Caco-2 (cell line): ENCODE measurements around the gene ACIN1. TPM values are rescaled to one million over a fixed set of nuclear protein-coding genes. Genes with fewer than 3 reads are reported as not detected.

Experiments used
- BruUV-seq: library from RNA; stranded (reverse); fragments of 400-500 nt; replicated peaks from 2 replicates; lab custom pipeline; 2021; lab: Mats Ljungman, UMichigan
- CTCF ChIA-PET: fragments of 300-600 bp; sonication (Branson Sonifier 250); formaldehyde crosslinking; loops from one replicate; lab custom pipeline; 2022; ENCODE audit warnings: antibody characterized with exemption; lab: Charles Lee
- POLR2A ChIA-PET: fragments of 300-600 bp; sonication (Branson Sonifier 250); formaldehyde crosslinking; loops from one replicate; lab custom pipeline; 2022; ENCODE audit warnings: antibody characterized with exemption; lab: Charles Lee
- DNase-seq, 2 experiments: peaks; one replicate each; pipeline versions ENCODE4 v3.0.0 to v3.0.0-alpha.2; 2020 to 2022
- H3K27me3 ChIP-seq: replicated peaks from 2 replicates; pipeline ENCODE4 v1.6.0; 2011; ENCODE audit warnings: low read length; ENCODE audit not compliant: control insufficient read depth, insufficient read depth
- H3K36me3 ChIP-seq: 2 replicates; pipeline ENCODE4 v1.5.1; 2011; ENCODE audit warnings: low read length; ENCODE audit not compliant: control insufficient read depth, insufficient read depth
- H3K4me1 ChIP-seq: fragments of 250-450 bp; sonication (Bioruptor Pico); 2 replicates; pipeline ENCODE4 v1.5.1; 2020; ENCODE audit warnings: mild to moderate bottlenecking
- H3K4me3 ChIP-seq: 2 replicates; pipeline ENCODE4 v1.5.1; 2011; ENCODE audit warnings: low read depth, mild to moderate bottlenecking, control low read depth, low read length
- H3K9me3 ChIP-seq: fragments of 250-450 bp; sonication (Bioruptor Pico); 2 replicates; pipeline ENCODE4 v1.5.1; 2020; ENCODE audit warnings: mild to moderate bottlenecking, moderate library complexity
- H3K27ac Mint-ChIP-seq: one replicate; pipeline ENCODE4 v1.8.0; 2022; ENCODE audit warnings: mixed read lengths; ENCODE audit not compliant: unreplicated experiment
- H3K27me3 Mint-ChIP-seq: one replicate; pipeline ENCODE4 v1.8.0; 2022; ENCODE audit warnings: mixed read lengths; ENCODE audit not compliant: insufficient read depth, unreplicated experiment
- H3K36me3 Mint-ChIP-seq: one replicate; pipeline ENCODE4 v1.8.0; 2022; ENCODE audit warnings: mild to moderate bottlenecking, mixed read lengths; ENCODE audit not compliant: insufficient read depth, unreplicated experiment
- H3K4me1 Mint-ChIP-seq: one replicate; pipeline ENCODE4 v1.8.0; 2022; ENCODE audit warnings: low read depth, mixed read lengths; ENCODE audit not compliant: unreplicated experiment
- H3K4me3 Mint-ChIP-seq: one replicate; pipeline ENCODE4 v1.8.0; 2022; ENCODE audit warnings: mild to moderate bottlenecking, moderate library complexity, mixed read lengths; ENCODE audit not compliant: unreplicated experiment
- H3K9me3 Mint-ChIP-seq: one replicate; pipeline ENCODE4 v1.8.0; 2022; ENCODE audit warnings: mixed read lengths; ENCODE audit not compliant: unreplicated experiment
- CTCF ChIP-seq, 2 experiments: fragments of 200-600 bp in 1 of 2; IDR thresholded peaks; 1 replicate in 1 of 2; 2 replicates in 1 of 2; pipeline versions ENCODE4 v1.5.1 to v1.8.0; 2011 to 2022; ENCODE audit warnings: antibody characterized with exemption in 1 of 2, control low read depth in 1 of 2, inconsistent platforms in 1 of 2, low read depth in 1 of 2, low read length in 1 of 2, mild to moderate bottlenecking in 1 of 2, moderate library complexity in 1 of 2; ENCODE audit not compliant: insufficient read depth in 1 of 2, severe bottlenecking in 1 of 2, unreplicated experiment in 1 of 2
- intact Hi-C: fragments of 100-400 bp; cut with micrococcal nuclease; formaldehyde crosslinking; loops from one replicate; pipeline ENCODE4 v1.10.0; 2022; ENCODE audit not compliant: unreplicated experiment
- total RNA-seq: library from RNA; stranded (reverse); gene quantifications from 2 replicates; pipeline ENCODE4 v1.2.3, GENCODE V29; 2022

The ACIN1 gene
- total RNA-seq, 1 experiment from 2014 or later: 193 TPM

- ChIA-PET CTCF (interaction anchor here (0.6 to 1.3 kb wide), 2 partner anchors 25 to 1440 kb away, joined by 3 read pairs; partner anchors contain the start of gene OR10G3), POLR2A (no interaction called here)
- no peaks in the 10 kb centered on the region for H3K27me3 Mint-ChIP-seq
- no peaks in the 10 kb centered on the region for H3K9me3 Mint-ChIP-seq
- H3K4me1 Mint-ChIP-seq: peaks cover 10% of the 10 kb centered on the region
- H3K9me3 ChIP-seq: no peaks in the 10 kb centered on the region
- no peak overlapping the region for H3K4me3 Mint-ChIP-seq
- BruUV-seq: no TSS peak
- DNase-seq: no peak
- H3K4me3 ChIP-seq: no peak overlapping the region
- no peak for TF ChIP-seq CTCF (IDR thresholded peaks at IDR 0.05; ENCODE audit: insufficient read depth in 1 of 2, low read depth in 1 of 2, low read length in 1 of 2, severe bottlenecking in 1 of 2, unreplicated experiment in 1 of 2)
- H3K27me3 ChIP-seq: no peaks in the 10 kb centered on the region
- intact Hi-C loops: no loop called here
- peaks cover 13% of the 10 kb centered on the region for H3K36me3 Mint-ChIP-seq
- H3K27ac Mint-ChIP-seq: no peak overlapping the region
- H3K4me1 ChIP-seq: peaks cover 9% of the 10 kb centered on the region
- no peaks in the 10 kb centered on the region for H3K36me3 ChIP-seq
Measured at GRCh38 chr14:23020143-23021128, 74.5 kb downstream of the ACIN1 start.

GRCh38 chr14:23018107-23018506 lies 76.8 kb downstream of the ACIN1 start:
- no peaks in the 10 kb centered on the region for H3K36me3 ChIP-seq
- H3K4me1 ChIP-seq: no peaks in the 10 kb centered on the region
- no peaks in the 10 kb centered on the region for H3K9me3 ChIP-seq
- Mint-ChIP-seq H3K4me3 (no peak overlapping the region), H3K36me3 (peaks cover 5% of the 10 kb centered on the region), H3K27me3 (no peaks in the 10 kb centered on the region), H3K27ac (no peak overlapping the region), H3K4me1 (no peaks in the 10 kb centered on the region), H3K9me3 (no peaks in the 10 kb centered on the region)
- CTCF ChIA-PET: no interaction called here
- H3K27me3 ChIP-seq: no peaks in the 10 kb centered on the region
- no peak overlapping the region for H3K4me3 ChIP-seq
- no peak for DNase-seq
- BruUV-seq: no TSS peak
- no peak for TF ChIP-seq CTCF (IDR thresholded peaks at IDR 0.05; ENCODE audit: insufficient read depth in 1 of 2, low read depth in 1 of 2, low read length in 1 of 2, severe bottlenecking in 1 of 2, unreplicated experiment in 1 of 2)
- intact Hi-C loops: no loop called here
- POLR2A ChIA-PET: no interaction called here

- Mint-ChIP-seq H3K9me3 (no peaks in the 10 kb centered on the region), H3K4me3 (no peak overlapping the region), H3K36me3 (no peaks in the 10 kb centered on the region), H3K27ac (no peak overlapping the region), H3K4me1 (no peaks in the 10 kb centered on the region), H3K27me3 (no peaks in the 10 kb centered on the region)
- no peaks in the 10 kb centered on the region for H3K9me3 ChIP-seq
- BruUV-seq: no TSS peak
- H3K4me1 ChIP-seq: no peaks in the 10 kb centered on the region
- no peak for TF ChIP-seq CTCF (IDR thresholded peaks at IDR 0.05; ENCODE audit: insufficient read depth in 1 of 2, low read depth in 1 of 2, low read length in 1 of 2, severe bottlenecking in 1 of 2, unreplicated experiment in 1 of 2)
- no peak overlapping the region for H3K4me3 ChIP-seq
- ChIA-PET POLR2A (interaction anchor here (0.6 kb wide), 1 partner anchor 48 kb away, joined by 11 read pairs; no protein-coding TSS in a partner anchor), CTCF (interaction anchor here (1.2 kb wide), 1 partner anchor 10 kb away, joined by 3 read pairs; no protein-coding TSS in a partner anchor)
- H3K27me3 ChIP-seq: no peaks in the 10 kb centered on the region
- no peaks in the 10 kb centered on the region for H3K36me3 ChIP-seq
- no peak for DNase-seq
- intact Hi-C loops: no loop called here
Measured at GRCh38 chr14:23017091-23017490, 77.8 kb downstream of the ACIN1 start.
